Endothelial cell (in vitro differentiated cells): Measurements from ENCODE around the gene PPP2R2B. TPM values are rescaled to one million over a fixed set of nuclear protein-coding genes. Genes with fewer than 3 reads are reported as not detected.

ENCODE experiments used
- DNase-seq: peaks from one replicate; pipeline ENCODE4 v3.0.0; 2021; ENCODE audit warnings: low spot score
- H3K27ac Mint-ChIP-seq: one replicate; pipeline ENCODE4 v1.8.0; 2021; ENCODE audit warnings: mixed read lengths, inconsistent platforms; ENCODE audit not compliant: unreplicated experiment
- H3K27me3 Mint-ChIP-seq: one replicate; pipeline ENCODE4 v1.8.0; 2021; ENCODE audit warnings: mild to moderate bottlenecking, moderate library complexity, mixed read lengths, inconsistent platforms; ENCODE audit not compliant: unreplicated experiment
- H3K36me3 Mint-ChIP-seq: one replicate; pipeline ENCODE4 v1.8.0; 2021; ENCODE audit warnings: mild to moderate bottlenecking, low read depth, mixed read lengths, inconsistent platforms; ENCODE audit not compliant: unreplicated experiment
- H3K4me1 Mint-ChIP-seq: one replicate; pipeline ENCODE4 v1.8.0; 2021; ENCODE audit warnings: mild to moderate bottlenecking, mixed read lengths, inconsistent platforms; ENCODE audit not compliant: unreplicated experiment
- H3K4me3 Mint-ChIP-seq: one replicate; pipeline ENCODE4 v1.8.0; 2021; ENCODE audit warnings: mild to moderate bottlenecking, mixed read lengths, inconsistent platforms; ENCODE audit not compliant: unreplicated experiment
- H3K9me3 Mint-ChIP-seq: one replicate; pipeline ENCODE4 v1.8.0; 2021; ENCODE audit warnings: mixed read lengths, inconsistent platforms; ENCODE audit not compliant: unreplicated experiment
- total RNA-seq: library from RNA; stranded (reverse); fragmentation: NEBNext Ultra II Directional; extraction: Animal tissue kit (Norgen Biotek cat#: 25700); gene quantifications from one replicate; pipeline ENCODE4 v1.2.1, GENCODE V29; 2021; ENCODE audit not compliant: unreplicated experiment
- TF ChIP-seq, protein P1 (sequence below): fragments of 200-600 bp; sonication (generic); IDR thresholded peaks from one replicate; pipeline ENCODE4 v1.5.0; 2021; ENCODE audit warnings: antibody characterized with exemption; ENCODE audit not compliant: unreplicated experiment

PPP2R2B gene
- total RNA-seq, 1 donor from 2014 or later, result 0.59 TPM

DNA sequence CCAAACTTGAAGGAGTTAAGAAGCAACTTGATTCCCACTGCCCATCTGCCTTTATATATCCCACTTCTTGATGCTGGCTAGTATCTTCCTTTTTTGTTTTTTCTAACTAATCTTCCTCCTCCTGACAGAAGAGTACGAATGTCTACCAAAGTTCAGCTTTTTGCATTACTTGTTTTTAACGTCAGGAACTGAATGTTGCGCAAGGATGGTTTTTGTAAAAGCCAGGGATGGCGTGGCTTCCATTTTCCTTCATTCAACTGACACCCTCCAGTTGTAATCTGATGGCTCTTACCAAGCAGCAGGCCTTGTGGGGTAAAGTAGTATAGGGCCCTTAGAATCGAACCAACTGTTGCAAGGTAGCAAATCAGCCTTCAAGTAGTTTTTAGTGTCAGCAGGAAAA, 291.8 kb downstream of the PPP2R2B start:
- Mint-ChIP-seq H3K27ac (no peak overlapping the region), H3K27me3 (no peaks in the 10 kb centered on the region), H3K36me3 (no peaks in the 10 kb centered on the region), H3K4me3 (no peak overlapping the region), H3K4me1 (no peaks in the 10 kb centered on the region), H3K9me3 (no peaks in the 10 kb centered on the region)
- DNase-seq, result no peak
- TF ChIP-seq, protein P1, sequence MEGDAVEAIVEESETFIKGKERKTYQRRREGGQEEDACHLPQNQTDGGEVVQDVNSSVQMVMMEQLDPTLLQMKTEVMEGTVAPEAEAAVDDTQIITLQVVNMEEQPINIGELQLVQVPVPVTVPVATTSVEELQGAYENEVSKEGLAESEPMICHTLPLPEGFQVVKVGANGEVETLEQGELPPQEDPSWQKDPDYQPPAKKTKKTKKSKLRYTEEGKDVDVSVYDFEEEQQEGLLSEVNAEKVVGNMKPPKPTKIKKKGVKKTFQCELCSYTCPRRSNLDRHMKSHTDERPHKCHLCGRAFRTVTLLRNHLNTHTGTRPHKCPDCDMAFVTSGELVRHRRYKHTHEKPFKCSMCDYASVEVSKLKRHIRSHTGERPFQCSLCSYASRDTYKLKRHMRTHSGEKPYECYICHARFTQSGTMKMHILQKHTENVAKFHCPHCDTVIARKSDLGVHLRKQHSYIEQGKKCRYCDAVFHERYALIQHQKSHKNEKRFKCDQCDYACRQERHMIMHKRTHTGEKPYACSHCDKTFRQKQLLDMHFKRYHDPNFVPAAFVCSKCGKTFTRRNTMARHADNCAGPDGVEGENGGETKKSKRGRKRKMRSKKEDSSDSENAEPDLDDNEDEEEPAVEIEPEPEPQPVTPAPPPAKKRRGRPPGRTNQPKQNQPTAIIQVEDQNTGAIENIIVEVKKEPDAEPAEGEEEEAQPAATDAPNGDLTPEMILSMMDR, result no peak

DNA sequence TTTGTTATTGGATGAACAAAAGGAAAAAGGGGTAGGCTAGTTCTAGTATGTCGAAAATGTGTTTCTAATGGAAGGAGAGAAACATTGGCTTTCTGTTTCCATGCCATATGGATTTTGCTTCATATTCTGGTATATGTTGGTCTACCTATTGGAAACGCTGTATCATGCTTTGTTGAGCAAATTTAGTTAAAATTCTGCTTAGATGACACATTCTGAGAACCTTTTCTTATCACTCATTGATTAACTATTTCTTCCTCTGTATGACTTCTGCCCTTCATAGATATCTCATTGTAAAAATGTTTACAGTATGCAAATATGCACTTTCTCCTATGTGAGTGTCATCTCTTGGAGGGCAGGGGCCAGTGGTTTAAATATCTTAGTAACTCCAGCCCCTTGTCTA, 293.8 kb downstream of the PPP2R2B start:
- no peak overlapping the region for H3K4me3 Mint-ChIP-seq
- H3K36me3 Mint-ChIP-seq, result no peaks in the 10 kb centered on the region
- TF ChIP-seq, protein P1, result no peak
- no peaks in the 10 kb centered on the region for H3K27me3 Mint-ChIP-seq
- no peaks in the 10 kb centered on the region for H3K9me3 Mint-ChIP-seq
- H3K4me1 Mint-ChIP-seq, result no peaks in the 10 kb centered on the region
- no peak overlapping the region for H3K27ac Mint-ChIP-seq
- DNase-seq, result no peak

DNA sequence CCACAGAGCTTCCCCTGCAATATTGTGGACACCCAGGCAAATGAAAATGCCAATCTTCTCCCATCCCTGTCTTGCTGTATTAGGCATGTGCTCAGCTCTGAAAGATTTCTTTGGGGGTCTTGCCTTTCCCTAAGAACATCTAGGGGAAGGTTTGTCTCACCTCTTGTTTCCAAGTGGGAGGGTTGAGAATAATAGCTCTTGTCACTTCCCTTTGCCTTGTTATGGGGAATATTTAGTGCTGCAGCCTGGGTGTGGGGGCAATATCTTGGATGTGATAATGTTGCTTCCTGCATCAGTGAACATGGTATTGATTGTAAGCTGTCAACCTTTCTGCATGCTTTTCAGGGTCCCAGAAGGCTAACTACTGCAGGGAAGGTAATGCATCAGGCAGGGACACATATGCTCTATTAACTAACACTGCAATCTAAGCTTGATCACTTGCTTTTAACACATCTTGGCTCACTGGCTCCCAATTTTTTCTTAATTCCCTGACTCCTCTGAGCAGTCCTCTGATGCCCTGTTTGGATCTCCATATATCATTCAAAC, 296.4 kb downstream of the PPP2R2B start:
- Mint-ChIP-seq H3K4me1 (no peaks in the 10 kb centered on the region), H3K27me3 (no peaks in the 10 kb centered on the region), H3K9me3 (no peaks in the 10 kb centered on the region), H3K27ac (no peak overlapping the region), H3K4me3 (no peak overlapping the region), H3K36me3 (no peaks in the 10 kb centered on the region)
- DNase-seq, result no peak
- TF ChIP-seq, protein P1, result no peak

DNA sequence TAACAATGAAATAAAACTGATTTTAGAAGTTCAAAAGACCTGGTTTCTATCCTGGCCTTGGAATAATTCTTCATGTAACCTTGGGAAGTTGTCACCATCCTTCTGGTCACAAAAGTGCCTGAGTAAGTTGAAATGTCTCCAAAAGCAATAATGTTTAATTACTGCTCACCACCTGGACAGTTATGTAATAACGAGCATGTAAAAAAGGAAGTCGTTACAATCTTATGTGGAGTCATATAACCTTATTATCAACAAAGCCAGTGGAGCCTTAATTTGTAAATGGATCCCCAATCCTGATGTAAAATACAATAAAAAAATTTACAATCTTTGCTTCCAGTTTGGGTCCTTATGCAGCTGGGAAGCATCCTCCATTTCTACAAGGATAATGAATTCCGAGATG, 298.3 kb downstream of the PPP2R2B start:
- no peaks in the 10 kb centered on the region for H3K4me1 Mint-ChIP-seq
- H3K27ac Mint-ChIP-seq, result no peak overlapping the region
- TF ChIP-seq, protein P1, result no peak
- no peak overlapping the region for H3K4me3 Mint-ChIP-seq
- DNase-seq, result no peak
- peaks cover 5% of the 10 kb centered on the region for H3K36me3 Mint-ChIP-seq
- peaks cover 4% of the 10 kb centered on the region for H3K27me3 Mint-ChIP-seq
- H3K9me3 Mint-ChIP-seq, result peaks cover 5% of the 10 kb centered on the region

DNA sequence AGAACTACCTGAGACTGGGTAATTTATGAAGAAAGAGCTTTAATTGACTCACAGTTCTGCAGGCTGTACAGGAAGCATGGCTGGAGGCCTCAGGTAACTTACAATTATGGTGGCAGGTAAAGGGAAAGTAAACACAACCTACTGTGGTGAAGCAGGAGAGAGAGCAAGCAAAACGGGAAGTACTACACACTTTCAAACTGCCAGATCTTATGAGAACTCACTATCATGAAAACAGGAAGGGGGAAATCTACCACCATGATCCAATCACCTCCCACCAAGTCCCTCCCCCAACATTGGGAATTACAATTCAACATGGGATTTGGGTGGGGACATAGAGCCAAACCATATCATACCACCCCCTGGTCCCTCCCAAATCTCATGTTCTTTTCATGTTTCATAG, 303.8 kb downstream of the PPP2R2B start:
- peaks cover 16% of the 10 kb centered on the region for H3K36me3 Mint-ChIP-seq
- H3K9me3 Mint-ChIP-seq, result peaks cover 14% of the 10 kb centered on the region

More for the DNA sequence above, 303.8 kb downstream of the PPP2R2B start:
- Mint-ChIP-seq H3K4me1 (no peaks in the 10 kb centered on the region), H3K4me3 (no peak overlapping the region), H3K27ac (no peak overlapping the region), H3K27me3 (peaks cover 4% of the 10 kb centered on the region)
- TF ChIP-seq, protein P1, result no peak
- DNase-seq, result no peak
